HEK293 (cell line): Measurements from ENCODE around the gene OR2AG2.

Source experiments
- HOXA7 ChIP-seq: sonication (generic); formaldehyde crosslinking; IDR thresholded peaks from 2 replicates; pipeline ENCODE4 v1.8.1; 2022; ENCODE audit warnings: missing genetic modification reagents, borderline replicate concordance
- MYNN ChIP-seq: fragments of 450-650 bp; formaldehyde crosslinking; IDR thresholded peaks from 2 replicates; pipeline ENCODE4 v1.5.1; 2016; ENCODE audit warnings: missing biosample characterization, missing genetic modification characterization, borderline replicate concordance
- TCF7L2 ChIP-seq: IDR thresholded peaks from 2 replicates; pipeline ENCODE4 v1.6.1; 2011; ENCODE audit warnings: low read depth, mild to moderate bottlenecking, inconsistent platforms, low read length, moderate library complexity, borderline replicate concordance
- ZNF133 ChIP-seq: fragments of 450-650 bp; formaldehyde crosslinking; IDR thresholded peaks from 2 replicates; pipeline ENCODE4 v1.5.1; 2016; ENCODE audit warnings: missing biosample characterization, missing genetic modification characterization
- ZNF138 ChIP-seq: fragments of 450-650 bp; formaldehyde crosslinking; IDR thresholded peaks from 2 replicates; pipeline ENCODE4 v1.5.1; 2016; ENCODE audit warnings: missing biosample characterization, missing genetic modification characterization, borderline replicate concordance
- ZNF16 ChIP-seq: fragments of 450-650 bp; formaldehyde crosslinking; IDR thresholded peaks from 2 replicates; pipeline ENCODE4 v1.5.1; 2016; ENCODE audit warnings: low read depth, missing biosample characterization, missing genetic modification characterization
- ZNF416 ChIP-seq: fragments of 450-650 bp; formaldehyde crosslinking; IDR thresholded peaks from 2 replicates; pipeline ENCODE4 v1.5.1; 2016; ENCODE audit warnings: missing biosample characterization, missing genetic modification characterization
- ZSCAN30 ChIP-seq: fragments of 450-650 bp; IDR thresholded peaks from 2 replicates; pipeline ENCODE4 v1.5.1; 2018; ENCODE audit warnings: missing biosample characterization, mild to moderate bottlenecking, missing genetic modification characterization, moderate library complexity
- TF ChIP-seq, protein P1 (sequence below): fragments of 450-650 bp; formaldehyde crosslinking; IDR thresholded peaks from 2 replicates; pipeline ENCODE4 v1.5.1; 2016; ENCODE audit warnings: missing biosample characterization, missing genetic modification characterization
- TF ChIP-seq, protein P2 (sequence below): fragments of 450-650 bp; formaldehyde crosslinking; IDR thresholded peaks from 2 replicates; pipeline ENCODE4 v1.5.1; 2016; ENCODE audit warnings: missing biosample characterization, missing genetic modification characterization

DNA sequence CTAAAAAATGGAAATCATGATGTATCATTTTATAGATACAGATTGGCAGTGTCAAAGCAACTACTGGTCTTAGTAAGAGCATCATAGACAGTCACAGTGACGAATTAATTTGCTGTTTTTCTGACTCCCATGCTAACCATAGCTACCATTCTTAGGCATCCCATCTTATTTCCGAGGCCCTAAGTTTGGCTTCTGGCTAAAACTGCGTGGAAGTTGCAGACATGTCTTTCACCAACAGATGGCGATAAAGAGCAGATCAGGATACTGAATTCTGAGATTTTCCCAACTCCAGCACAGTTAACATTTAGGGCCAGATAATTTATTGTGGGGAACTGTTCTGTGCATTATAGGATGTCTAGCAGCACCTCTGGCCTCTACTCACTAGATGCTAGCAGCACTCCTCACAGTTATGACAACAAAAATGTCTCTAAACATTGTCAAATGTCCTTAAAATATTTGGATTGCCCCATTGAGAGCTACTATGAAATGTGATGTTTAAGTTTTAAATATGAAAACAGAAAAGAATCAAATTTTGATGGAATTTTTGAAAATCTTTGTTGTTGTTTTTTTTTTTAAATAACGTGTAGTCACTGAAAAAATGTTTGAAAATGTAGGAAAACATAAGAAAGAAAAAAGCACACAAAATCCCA is 16.3 kb downstream of the OR2AG2 start:
- TF ChIP-seq, protein P1, sequence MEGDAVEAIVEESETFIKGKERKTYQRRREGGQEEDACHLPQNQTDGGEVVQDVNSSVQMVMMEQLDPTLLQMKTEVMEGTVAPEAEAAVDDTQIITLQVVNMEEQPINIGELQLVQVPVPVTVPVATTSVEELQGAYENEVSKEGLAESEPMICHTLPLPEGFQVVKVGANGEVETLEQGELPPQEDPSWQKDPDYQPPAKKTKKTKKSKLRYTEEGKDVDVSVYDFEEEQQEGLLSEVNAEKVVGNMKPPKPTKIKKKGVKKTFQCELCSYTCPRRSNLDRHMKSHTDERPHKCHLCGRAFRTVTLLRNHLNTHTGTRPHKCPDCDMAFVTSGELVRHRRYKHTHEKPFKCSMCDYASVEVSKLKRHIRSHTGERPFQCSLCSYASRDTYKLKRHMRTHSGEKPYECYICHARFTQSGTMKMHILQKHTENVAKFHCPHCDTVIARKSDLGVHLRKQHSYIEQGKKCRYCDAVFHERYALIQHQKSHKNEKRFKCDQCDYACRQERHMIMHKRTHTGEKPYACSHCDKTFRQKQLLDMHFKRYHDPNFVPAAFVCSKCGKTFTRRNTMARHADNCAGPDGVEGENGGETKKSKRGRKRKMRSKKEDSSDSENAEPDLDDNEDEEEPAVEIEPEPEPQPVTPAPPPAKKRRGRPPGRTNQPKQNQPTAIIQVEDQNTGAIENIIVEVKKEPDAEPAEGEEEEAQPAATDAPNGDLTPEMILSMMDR (tag by site-specific recombination) = peak; percentile 20; the same call in 1 of the 2 replicates
- no peak for TF ChIP-seq TCF7L2
- TF ChIP-seq ZNF138 (tag by site-specific recombination) = no peak
- TF ChIP-seq HOXA7 (CRISPR knock-in tag) = no peak
- TF ChIP-seq ZSCAN30 (tag by site-specific recombination) = no peak
- TF ChIP-seq, protein P2, sequence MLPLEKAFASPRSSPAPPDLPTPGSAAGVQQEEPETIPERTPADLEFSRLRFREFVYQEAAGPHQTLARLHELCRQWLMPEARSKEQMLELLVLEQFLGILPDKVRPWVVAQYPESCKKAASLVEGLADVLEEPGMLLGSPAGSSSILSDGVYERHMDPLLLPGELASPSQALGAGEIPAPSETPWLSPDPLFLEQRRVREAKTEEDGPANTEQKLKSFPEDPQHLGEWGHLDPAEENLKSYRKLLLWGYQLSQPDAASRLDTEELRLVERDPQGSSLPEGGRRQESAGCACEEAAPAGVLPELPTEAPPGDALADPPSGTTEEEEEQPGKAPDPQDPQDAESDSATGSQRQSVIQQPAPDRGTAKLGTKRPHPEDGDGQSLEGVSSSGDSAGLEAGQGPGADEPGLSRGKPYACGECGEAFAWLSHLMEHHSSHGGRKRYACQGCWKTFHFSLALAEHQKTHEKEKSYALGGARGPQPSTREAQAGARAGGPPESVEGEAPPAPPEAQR (tag by site-specific recombination) = no peak
- TF ChIP-seq ZNF16 (tag by site-specific recombination) = no peak
- no peak for TF ChIP-seq ZNF133 (tag by site-specific recombination)
- TF ChIP-seq MYNN = no peak
- no peak for TF ChIP-seq ZNF416 (tag by site-specific recombination)
